Right renal pelvis (tissue), 4 donors: ENCODE data around the gene SLC39A3. TPM values are rescaled to one million over a fixed set of nuclear protein-coding genes. Genes with fewer than 3 reads are reported as not detected.

Experiments used
- DNase-seq, 4 donors: peaks; one replicate each; pipeline ENCODE4 v3.0.0-alpha.2; 2013; ENCODE audit warnings: low read depth in 4 of 4, low spot score in 3 of 4, missing footprints in 1 of 4
- polyA plus RNA-seq, 4 donors: library from polyadenylated mRNA; unstranded; fragments of 120-200 nt; gene quantifications; one replicate each; pipeline ENCODE4 v1.2.1, GENCODE V29; 2013; ENCODE audit not compliant: insufficient read length in 4 of 4

Gene SLC39A3, protein sequence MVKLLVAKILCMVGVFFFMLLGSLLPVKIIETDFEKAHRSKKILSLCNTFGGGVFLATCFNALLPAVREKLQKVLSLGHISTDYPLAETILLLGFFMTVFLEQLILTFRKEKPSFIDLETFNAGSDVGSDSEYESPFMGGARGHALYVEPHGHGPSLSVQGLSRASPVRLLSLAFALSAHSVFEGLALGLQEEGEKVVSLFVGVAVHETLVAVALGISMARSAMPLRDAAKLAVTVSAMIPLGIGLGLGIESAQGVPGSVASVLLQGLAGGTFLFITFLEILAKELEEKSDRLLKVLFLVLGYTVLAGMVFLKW
- 10 to 100 TPM; 31.9 to 37.9 (median 34.8) TPM for polyA plus RNA-seq

DNA sequence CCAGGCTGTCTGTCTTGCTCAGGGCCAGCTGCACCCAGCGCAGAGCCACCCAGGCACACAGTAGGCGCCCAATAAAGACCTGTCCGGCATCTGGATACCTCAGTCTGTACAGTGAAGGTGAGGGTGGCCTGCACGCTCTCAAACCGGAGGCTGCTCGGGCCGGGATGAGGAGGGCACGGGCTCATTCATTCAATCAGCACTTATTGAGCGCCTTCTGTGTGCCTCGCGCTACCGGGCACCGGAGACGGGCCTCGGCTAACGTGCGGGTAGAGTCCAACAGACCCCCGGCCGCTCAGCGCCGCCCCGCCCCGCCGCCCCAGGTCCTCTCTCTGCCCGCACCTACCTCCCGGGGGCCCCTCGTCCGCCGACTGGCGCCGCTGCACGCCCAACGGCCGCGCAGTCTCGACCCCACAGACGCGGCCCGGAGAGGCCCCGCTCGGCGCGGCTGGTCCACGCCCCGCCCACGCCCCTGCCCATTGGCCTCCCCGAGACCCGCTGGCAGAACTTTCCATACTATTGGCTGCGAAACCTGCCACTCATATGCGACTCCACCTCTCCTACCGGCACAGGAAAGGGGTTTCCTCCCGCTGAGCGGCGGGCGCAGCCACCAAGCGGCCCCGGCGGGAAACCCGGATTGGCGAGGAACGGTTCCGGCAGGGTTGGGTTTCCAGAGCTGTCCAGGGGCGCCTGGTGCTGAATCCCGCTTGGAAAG, at the start of gene SLC39A3:
TSS of gene SLC39A3 (minus strand) at position 416 of the 712 bp plus-strand sequence. CDS start 2,760 bp downstream, outside the sequence.
- DNase-seq: peak; percentile 94 to 97 (median 97)

GRCh38 chr19:2788237-2788636, 48.4 kb upstream of the SLC39A3 start:
- no peak for DNase-seq

GRCh38 chr19:2787115-2787514, 47.3 kb upstream of the SLC39A3 start:
- DNase-seq: no peak

GRCh38 chr19:2785244-2785997, 45.6 kb upstream of the SLC39A3 start, which contains the start of gene THOP1:
THOP1 (plus strand) TSS chr19:2785503; CDS start chr19:2785663, 160 bp downstream.
- DNase-seq: peak; percentile 96 to 99 (median 98)

DNA sequence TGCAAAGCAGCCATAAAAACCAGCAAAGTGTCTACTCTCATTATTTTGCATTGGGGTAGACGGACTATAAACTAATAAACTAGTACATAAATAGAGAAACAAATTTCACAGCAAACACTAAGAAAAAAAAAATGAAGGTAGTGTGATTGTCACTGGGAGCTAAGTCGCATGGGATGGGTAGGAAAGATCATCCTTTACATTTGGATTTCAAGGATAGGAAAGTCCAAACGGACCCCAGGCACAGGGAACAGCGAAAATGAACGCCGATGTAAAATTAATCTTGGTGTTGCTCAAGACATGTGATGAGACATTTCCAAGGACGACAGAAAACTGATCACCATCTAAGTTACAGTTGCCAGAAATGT, 43.9 kb upstream of the SLC39A3 start:
- DNase-seq: no peak

DNA sequence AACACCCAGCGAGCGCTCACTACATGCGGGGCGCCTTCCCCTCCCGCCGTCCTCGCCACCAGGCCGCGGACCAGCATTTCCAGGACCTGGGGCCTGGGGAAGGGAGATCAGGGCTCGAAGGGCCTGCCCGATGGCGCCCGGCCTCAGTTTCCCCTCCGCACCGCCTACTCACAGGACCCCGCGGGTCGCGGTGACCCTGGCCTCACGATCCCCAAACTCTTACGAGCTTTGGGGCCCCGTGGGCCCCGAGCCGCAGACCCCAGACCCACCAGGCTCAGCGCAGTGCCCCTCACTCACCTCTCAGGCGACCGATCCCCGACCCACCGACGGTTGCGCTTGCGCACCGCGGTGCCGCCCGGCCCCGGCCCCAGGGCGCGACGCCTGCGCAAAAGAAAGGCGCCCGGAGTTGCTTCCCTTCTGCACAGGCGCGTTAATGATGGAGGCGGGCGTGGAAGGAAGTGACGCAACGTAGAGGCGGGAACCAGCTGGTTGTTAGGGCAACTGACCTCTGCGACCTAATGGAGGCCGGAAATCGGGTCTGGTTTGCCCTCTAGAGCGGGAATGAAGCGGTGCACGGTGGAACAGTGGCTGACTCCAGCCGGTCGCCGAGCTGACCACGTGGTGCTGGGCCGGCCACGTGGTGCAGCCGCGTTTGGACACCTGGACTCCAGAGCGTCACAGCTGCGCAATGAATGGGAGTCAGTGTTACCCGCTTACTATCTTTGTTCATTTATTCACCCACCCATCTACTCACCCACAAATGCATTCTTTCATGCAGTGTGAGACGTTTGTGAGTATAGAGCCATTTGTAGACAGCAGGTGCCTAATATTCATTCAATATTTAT, 43.3 kb upstream of the SLC39A3 start, which contains the start of gene SGTA:
TSS of gene SGTA (minus strand) at position 338 of the 845 bp plus-strand sequence. CDS start 14,205 bp downstream, outside the sequence.
- peak; percentile 98 to 99 (median 99) for DNase-seq

- no peak for DNase-seq
These were observed 42.6 kb upstream of the SLC39A3 start for GRCh38 chr19:2782329-2782935.

- DNase-seq: no peak
These were observed 40.5 kb upstream of the SLC39A3 start for GRCh38 chr19:2780284-2780683.

- no peak for DNase-seq
These were observed 39.4 kb upstream of the SLC39A3 start for GRCh38 chr19:2779121-2779740.

DNA sequence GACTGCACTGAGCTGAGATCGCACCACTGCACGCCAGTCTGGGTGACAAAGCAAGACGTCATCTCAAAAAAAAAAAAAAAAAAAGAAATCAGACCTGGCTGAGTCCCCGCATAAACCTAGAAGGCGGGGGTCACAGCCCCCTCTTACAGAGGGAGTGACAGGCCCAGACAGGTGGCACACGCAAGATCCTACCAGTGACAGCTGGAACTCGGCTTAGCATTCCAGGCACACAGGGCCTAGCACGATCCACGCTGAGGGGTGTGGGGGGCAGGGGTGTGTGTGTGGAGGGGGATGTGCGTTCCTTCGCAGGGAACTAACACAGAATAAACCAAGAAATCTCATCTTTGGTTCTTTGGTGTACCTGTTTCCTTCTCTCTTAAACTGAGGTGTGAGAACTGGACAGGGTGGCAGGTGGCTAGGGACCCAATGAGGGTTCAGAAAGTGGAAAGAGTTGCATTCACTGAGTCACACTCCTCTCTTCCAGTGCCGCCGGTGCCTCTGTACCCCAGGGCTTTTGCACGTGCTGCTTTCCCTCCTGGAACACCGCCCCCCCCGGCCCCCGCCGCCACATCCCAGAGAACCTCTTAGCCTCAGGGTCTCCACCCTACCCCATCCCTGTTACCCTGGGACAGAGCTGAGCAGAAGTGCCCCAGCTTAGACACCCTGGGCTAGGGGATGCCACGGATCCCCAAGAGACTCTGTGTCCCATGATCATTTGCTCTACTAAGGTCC, 38.3 kb upstream of the SLC39A3 start:
- DNase-seq: no peak

DNA sequence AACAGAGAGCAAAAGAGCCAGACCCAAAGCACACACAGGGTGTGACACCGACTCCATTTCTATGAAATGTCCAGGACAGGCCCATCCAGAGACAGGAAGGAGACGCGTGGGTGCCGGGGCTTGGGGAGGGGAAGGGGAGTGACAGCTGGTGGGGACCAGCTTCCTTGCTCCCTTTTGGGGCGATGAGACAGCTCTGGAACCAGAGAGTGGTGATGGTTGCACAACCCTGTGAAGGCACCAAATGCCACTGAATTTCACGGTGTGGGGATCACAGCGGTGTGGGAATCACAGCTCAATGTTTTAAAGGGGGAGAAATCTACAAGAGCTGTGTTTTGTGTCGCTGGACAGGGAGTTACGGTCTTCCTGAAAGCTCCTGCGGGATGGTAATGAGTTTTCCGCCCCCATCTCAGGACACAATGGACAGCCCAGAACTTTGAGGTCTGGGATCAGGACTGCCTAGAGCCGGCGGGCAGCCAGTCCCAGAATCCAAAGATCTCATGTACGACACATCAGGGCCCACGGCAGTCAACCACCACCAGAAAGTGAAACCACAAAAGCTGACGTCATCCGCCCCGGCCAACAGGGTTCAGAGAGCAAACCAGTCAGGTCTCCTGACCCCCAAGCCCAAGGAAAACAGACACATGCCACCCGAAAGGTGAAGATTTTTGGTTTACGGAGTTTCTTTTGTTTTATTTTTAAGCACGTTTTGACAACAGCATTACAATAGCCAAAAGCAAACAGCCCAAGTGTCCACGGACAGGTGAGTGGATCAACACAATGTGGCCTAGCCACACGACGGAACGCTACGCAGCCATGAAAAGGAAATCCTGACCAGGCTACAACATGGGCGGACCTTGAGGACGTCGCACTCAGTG, 36.0 kb upstream of the SLC39A3 start:
- no peak for DNase-seq

DNA sequence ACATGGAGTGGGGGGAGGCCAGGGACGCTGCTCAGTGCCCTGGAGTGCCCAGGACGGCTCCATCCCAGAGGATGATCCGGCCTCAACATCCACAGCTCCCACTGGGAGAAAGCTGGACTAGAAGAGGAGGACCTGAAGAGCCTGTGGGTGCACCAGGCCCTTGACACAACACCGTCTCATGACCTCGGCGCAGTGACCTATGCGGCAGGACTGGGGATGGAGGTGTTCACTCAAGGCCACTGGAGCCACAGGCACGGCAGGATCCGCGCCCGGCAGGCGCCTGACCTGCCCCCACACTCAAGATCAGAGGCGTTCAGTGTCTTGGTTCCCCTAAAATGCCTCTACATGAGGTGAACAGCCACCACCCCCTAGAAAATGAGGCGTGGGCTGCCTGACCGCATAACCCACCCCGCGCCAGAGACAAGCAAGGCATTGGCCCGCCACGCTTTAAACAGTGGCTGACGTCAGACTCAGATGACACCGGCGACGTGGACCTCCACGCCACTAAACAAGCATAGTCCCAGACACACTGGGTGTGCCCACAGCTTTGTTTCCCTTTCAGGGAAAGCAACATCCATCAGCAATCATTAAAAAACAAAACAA, 35.2 kb upstream of the SLC39A3 start:
- no peak for DNase-seq

DNA sequence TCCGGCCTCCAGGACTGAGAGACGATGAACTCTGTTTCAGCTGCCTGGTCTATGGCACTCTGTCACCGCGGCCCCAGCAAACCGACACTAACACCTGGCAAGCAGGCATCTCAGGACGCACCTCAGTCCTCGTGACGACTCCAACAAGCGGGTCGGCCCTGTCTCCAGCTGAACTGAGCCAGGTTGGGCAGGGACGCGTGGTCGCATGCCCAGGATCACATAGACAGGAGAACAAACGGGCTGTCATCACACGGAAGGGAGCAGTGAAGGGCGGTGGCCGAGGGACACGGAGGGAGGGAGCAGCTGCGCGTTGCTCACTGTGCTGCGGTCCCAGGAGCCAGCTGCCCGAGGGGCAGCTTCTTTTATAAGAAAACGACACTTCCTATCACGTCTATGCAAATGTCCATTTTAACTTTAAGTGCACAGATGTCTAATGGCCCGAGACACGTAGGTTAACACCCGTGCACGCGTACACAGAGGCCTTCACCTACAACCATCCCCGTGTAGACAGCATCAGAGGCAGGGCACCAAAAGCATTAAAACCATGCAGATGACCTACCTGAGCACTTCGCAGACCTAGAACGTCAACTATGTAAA, 34.4 kb upstream of the SLC39A3 start:
- no peak for DNase-seq

GRCh38 chr19:2771786-2772674, 32.2 kb upstream of the SLC39A3 start:
- no peak for DNase-seq

- peak in 3 of 4 donors; percentile 26 to 59 (median 50) for DNase-seq
These were observed 30.5 kb upstream of the SLC39A3 start for GRCh38 chr19:2770055-2771013.
